HG03280 (cell line): Measurements from ENCODE around the gene TAOK3.

Experiments used
- ATAC-seq: cut with Tn5 transposase; IDR thresholded peaks from one replicate; pipeline ENCODE4 v1.9.1; 2021; ENCODE audit warnings: mild to moderate bottlenecking, moderate library complexity; ENCODE audit not compliant: unreplicated experiment

The TAOK3 gene

DNA sequence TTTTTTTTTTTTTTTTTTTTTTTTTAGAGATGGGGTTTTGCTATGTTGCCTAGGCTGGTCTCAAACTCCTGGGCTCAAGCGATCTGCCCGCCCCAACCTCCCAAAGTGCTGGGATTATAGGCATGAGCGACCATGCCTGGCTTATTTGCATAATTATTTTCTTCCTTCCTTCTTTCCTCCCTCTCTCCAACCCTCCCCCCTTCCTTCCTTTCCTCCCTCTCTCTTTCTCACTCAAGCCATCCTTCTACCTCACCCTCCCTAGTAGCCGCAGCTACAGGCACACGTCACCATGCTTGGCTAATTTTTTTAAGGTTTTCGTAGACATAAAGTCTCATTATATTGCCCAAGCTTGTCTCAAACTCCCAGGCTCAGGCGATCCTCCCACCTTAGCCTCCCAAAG lies 152.9 kb downstream of the TAOK3 start:
- no peak for ATAC-seq

DNA sequence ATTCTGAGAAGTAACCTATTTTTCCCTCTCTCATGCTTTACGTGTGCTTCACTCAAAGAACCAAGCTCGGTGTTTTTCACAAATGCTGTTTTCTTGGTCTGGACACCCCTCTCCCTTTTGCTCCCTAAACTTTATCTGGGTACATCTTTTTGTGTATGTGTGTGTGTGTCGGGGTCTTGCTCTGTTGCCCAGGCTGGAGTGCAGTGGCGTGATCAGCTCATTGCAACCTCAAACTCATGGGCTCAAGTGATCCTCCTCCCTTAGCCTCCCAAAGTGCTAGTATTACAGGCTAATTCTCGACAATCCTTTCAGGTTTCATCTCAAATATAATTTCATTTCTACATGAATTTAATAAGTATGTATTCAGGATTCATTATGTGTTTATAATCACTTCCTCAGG lies 153.6 kb downstream of the TAOK3 start:
- no peak for ATAC-seq

DNA sequence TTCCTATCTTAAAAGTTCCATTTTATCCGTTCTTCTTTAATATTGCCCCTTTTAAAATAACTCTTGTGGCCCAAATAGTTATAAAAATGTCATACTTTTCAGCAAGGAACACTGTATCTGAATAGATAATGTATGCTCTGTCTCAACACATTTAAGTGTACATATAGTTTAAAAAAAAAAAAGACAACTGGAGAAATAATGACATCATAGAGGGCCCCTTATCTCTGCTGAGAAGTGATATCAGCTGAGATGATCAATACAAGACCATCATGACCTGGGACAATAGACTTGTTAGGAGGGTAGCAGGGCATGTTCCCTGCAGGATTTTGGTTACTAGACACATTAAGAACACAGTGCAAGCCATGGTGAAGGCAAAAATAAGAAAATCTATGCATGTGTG lies 159.3 kb downstream of the TAOK3 start:
- no peak for ATAC-seq

DNA sequence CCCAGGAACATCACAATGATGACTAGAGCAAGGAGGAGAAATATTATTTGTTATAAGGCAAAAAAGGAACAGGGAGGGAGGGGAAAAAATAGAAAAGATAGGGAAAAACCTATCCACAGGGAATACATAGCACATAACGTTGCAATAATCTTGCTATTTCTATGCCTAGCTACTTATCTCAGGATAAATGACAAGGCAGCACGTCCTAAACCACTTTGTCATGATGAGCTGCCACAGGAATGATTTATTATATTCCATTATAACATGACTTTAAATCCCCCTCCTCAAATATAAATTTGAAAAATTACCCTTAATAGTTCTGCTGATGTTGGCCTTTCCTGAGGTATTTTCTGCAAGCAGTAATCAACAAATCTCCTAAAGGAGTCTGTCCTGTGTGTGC lies 160.1 kb downstream of the TAOK3 start:
- ATAC-seq: no peak

DNA sequence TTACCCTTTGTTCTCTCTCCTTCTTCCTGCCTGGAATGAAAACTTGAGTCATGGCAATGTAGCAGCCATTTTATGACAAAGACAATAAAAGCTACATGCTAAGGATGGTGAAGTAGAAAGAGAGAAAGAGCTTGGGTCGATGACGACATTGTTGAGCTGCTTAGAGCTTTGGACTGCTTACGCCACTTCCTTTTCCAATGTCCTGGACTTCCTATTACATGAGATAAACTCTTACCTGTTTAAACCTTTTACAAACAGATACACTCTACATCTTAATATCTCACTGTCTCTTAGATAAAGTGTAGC lies 166.6 kb downstream of the TAOK3 start:
- ATAC-seq: no peak

DNA sequence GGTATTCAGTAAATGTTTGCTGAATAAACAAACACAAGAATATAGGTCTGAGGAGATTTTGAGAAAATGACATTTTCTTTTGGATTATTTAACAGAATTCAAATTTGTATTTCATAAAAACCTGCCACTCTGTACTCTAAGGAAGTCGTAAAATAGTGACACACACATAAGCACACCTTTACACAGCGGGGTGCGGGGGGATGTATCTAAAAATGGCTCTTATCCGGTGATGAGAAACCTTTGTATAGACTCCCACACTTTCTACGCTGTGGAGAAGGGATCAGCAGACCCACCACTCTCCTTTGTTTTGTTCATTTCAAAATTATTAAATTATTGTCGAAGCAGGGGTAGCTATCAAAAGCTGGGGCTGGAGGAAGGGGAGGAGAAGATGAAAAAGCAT lies 178.7 kb downstream of the TAOK3 start:
- no peak for ATAC-seq

DNA sequence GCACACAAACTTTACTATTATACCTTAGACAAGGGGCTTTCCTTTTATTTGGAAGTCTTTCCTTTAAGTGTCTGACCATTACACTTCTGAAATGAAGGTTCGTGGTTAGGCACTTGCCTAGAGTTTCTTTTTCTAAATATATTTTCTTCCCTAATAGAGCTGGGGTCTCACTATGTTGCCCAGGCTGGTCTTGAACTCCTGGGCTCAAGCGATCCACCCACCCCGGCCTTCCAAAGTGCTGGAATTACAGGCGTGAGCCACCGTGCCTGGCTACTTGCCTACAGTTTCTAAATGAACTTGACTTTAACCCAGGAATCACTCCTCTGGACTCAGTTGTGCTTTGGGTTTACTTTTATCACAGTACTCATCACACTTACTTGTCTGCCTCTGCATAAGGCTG lies 179.2 kb downstream of the TAOK3 start:
- ATAC-seq: no peak

DNA sequence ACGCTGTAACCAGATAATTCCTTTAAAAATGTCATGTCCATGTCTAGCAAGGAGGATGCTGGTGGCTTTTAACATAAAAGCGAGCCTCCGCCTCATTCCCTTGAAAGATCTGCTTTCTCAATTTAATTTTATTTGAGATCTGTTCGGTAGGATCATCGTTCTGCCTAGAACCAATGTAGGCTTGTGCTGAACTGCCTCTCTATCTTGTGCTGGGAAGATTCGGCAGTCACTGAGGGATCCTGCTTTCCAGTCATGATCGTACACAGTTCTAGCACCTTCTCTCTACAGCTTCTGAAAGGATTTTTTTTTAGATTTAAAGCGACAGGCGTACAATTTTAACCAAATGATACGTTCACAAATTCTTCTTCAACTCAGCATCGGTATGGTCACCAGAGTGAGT lies 182.4 kb downstream of the TAOK3 start:
- no peak for ATAC-seq

DNA sequence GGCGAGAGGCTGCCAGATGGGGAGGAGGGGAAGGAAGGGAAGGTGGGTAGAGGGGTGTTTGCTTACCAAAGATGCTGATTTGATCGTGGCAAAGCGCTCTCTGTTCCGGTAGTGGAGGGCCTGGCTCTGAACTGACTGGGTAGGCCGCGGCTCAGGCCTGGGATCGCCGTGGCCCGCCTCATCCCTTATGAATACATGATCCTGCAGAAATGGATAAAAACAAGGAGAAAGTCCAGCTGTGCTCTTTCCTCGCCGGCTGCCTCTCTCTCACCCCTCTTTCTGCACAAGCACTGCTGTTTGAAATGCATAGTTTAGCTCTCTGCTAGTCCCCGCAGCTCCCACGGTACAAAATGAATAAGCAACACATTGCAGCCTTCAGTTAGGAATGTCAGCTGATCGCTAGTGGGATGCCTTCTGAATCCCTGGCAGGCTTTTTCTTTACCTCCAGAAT lies 182.9 kb downstream of the TAOK3 start:
- no peak for ATAC-seq

DNA sequence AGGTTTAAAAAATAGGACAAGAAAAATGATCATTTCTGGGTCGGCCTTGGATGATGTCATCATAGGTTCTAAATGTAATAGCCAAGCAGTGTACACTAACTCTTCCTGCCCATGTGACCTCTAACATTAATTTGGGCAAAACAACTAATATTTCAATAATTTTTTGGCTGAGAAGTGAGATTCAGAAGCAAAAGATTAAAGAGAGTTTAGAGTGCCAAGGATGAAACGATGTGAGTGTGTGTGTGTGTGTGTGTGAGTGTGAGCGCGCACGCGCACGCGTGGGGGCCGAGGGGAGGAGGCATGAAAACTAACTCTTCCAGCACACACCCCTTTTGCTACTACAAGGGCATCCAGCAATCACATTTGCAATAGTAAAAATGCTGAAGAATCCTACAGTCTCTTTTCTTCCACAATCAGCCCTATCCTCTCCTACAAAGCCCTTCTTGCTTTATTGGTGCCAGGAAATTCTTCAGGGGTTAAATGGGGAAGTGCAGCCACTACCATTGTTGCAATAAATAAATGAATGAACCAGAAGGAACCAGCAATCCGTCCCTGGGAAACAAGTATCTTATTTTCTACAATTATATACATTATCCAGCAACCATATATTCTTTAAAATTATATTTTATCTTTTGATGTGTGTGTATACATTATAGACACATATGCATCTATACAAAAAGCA lies 183.9 kb downstream of the TAOK3 start:
- no peak for ATAC-seq

DNA sequence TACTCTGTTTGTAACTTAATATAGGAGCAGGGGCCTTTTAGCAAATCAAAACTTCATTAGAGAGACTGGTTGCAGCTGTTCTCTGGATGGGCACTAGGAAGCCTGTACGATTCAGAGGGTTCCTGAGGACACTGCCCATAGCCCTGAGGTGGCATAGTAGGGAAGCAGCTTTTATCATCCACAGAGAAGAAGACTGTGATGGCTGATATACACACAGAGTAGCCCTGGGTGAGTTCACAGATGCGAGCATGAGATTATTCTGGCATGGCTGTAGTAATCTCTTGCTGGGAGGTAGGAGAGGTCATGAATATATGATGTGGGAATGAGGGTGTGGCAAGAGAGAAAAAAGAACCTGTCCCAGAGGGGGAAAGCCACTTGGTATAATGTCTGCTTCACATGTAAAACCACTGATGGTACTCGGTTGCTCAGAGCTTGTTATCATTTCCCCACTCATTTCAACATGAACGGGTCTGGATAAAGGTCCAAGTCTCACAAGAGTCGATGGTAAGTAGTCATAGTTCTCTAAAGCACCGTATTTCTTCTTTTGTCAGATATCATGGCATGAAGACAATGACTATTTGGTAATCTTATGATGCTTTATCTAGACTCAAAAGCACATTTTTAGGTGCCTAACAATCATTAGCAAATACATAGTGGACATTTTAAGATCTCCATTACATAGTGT lies 184.8 kb downstream of the TAOK3 start:
- ATAC-seq: no peak

DNA sequence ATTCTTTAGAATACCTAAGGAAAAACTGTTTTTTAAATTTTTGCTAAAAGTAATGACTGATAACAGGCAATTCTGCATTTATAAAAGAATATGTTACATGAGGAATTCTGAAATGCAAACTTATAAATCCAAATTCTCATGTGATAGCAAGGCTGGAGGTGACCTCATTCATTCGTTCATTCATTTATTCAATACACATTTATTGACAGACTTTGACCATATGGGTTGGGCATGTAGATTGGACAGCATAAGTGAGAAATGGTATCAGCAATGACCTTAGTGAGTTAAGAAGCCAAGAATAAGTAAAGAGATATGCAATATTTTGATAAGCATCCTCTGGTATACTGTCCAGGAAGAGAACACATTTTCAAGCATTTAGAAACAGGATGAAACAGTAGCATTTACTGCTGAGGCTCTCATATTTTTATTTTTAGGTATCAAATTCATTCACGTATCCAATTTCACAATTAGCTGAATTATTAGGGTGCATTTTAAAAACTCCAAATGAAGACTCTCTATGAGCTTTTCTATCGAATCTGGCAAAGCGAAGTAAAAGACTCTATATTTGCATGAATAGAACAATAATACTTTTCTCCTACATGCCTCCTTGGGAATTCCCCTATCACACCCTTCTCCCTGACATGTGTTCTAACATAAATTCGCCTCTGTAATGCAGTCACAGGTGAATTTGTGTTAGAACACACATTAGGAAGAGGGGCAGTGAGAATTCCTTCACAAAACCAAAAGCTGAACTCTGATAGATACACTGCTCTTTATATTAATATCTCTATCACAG lies 186.9 kb downstream of the TAOK3 start:
- ATAC-seq: no peak

DNA sequence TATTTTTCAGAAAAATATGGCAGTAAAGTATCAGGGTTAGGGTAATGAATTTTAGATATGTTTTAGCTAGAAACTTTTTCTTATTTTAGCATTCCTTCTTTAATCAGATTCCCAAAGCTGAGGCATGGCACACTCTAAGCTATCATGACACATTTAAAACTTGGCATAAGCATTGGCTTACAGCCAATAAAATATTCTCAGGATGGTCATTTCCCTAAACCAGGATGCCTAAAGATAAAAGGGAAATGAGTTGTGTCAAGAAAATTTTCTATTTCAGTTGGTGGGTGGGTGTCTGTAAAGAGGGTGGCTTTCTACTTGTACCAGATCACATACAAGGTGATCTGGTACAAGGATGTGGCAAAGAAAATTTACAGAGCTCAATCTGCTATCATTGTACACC lies 189.0 kb downstream of the TAOK3 start:
- no peak for ATAC-seq

DNA sequence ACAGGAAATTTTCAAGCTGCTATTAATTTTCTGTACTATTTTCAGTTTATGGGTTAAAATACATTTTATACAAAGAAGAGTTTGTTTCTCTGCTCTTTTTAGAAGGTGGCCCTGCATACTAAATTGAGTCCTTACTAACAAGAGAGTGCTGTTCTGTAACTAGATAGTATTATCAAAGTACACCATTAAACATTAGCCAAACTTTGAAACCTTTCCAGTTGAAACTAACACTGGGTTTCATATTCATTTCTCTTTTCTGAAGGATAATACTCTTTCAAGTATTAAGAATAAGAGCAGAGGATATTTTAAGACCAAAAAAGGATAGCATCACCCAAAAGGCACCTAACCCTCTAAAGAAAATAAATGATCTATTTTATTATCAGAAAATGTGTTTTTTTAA lies 189.6 kb downstream of the TAOK3 start:
- no peak for ATAC-seq

DNA sequence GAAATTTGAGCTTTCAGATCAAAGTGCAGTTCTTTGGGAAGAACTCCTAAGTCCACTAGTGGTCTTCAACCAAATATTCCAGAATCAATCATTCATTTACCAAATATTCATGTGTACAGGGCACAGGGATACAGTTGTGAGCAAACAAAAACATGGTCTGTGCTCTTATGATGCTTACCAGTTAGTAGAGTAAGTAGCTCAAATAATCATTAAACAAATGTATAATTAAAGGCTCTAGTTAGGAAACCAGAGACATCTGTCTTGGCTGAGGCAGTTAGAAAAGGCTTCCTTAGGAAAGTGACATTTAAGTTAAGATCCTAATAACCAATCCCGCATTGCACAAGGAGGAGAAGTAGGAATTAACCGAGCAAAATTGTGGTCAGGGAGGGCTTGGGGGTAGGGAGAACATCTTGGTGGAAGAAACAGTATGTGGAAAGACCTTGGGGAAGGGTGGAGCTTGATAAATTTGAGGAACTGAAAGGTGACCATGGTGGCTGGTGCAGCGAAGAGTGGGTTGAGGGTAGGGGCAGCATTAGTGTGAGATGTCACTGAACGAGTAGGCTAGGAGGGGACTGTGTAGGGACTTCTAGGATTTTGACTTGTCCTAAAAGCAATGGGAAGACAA lies 196.8 kb downstream of the TAOK3 start:
- no peak for ATAC-seq

DNA sequence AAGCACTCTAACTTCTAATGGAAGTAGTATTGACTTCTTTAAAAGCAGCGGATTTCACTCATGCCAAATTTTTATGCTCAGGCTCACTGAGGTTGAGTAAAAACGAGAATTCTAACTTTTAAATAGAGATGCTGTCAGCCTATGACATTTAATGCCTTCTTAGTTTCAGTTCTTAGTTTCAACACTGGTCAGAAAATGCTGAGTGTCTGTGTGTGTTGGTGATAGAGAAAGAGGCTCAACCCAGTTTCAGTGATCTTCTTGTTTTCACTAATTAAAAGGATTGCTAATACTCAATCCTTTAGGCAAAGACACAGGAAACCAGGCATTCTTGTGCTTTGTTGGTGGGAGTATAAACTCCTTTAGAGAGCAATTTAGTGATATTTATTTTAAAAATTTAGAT lies 205.8 kb downstream of the TAOK3 start:
- ATAC-seq: peak; percentile 98

DNA sequence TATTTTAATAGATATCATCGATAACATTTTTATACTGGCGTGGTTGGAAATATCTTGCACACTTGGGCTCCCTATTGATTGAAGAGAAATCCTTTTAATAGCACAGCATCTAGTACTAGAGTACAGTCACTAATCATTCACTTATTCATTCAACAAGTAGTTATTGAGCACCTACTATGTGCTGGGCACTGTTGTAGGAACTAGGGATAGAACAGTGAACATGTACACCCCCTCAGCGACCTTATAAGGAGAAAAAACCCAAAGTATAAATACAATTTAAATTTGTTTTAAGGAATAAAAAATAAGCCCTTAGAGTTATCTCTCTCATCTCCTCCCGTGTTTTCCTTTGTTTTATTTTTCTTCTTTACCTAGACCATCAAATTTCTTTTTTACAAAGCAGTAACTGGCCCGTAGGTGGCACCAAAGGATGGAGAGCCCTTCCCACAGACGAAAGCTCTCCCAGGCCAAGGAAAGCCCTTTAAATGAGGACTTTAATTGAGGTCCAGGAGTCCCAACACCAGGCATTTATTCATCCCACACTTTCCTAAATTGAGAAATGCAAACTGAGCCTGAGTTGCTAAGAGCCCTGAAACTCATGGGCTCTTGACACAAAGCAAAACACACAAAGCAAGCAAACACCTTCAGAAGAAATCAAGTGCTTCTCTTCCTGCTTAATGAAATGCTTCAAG lies 207.8 kb downstream of the TAOK3 start:
- ATAC-seq: no peak

DNA sequence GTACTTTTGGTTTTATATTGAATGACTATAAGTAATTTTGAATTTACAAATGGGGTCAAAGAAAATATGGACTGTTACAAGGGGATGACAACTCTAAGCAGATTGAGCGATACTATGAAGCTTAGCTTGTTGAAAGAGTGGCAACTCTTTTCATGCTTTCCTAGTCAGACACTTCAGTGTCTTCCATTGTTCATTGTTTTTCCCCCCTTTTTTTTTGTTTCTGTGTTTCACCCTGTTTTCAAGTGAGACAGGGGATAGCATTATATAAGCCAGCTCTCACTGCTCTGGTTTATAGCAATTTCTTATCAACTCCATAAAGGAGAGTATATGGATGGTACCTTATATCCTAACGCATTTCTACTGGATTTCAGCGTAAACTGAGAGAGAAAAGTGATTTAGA lies 212.2 kb downstream of the TAOK3 start:
- no peak for ATAC-seq

DNA sequence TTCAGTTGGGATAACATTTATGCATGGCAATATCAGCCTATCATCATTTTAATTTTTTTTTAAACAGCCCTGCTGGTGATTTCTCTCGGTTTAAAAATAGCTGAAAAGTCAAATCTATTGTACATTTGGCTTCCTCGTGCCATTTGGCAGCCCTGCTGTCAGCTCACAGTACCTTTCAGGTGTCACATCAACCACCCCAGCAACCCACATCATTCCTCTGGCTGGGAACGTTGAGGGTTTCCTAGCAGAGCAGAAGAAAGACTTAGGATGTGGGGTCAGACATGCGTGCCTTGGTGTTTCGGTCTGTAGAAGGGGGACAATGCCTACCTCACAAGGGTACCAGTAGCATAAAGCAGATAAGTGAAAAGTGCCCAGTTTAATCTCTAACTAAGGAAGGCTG lies 221.0 kb downstream of the TAOK3 start:
- ATAC-seq: no peak

DNA sequence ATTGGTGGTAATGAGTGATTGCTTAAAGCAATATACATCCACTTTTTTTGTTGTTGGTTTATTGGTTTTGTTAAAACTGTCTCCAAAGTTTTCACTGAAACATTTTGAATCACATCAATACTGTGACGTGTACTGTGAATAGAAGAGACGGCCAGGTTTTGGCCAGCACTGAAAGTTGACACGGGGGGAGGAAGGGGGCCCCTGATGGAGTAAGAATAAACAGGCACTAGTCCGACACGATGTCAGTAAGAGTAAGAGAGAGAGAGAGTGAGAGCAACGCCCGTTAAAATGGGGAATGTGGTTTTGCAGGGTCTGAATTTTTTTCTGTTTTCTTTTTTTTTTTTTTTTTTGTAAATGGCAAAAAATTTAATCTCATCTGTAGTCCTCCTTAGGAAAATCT lies 222.1 kb downstream of the TAOK3 start:
- no peak for ATAC-seq

DNA sequence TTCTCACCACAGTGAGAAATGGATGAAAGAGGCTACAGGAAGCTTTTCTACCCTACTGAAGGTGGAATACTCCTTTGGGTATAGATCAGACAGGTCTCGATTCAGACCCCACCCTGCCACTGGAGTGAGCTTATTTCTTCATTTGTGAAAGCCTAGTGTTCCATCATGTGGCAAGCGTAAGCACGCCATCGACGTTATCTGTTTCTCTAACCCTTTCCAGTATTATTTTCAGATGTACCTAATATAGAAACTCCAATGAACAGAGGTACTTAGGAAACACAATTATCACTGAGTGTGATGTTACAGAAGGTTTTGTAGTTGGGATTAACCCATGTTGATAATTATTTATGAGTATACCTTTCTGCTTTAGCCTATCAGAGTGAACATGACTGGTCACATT lies 224.4 kb downstream of the TAOK3 start:
- no peak for ATAC-seq
